Activated T-cell treated with anti-CD3 and anti-CD28 coated beads, Interleukin-2, amount 50 U/mL, for 72 hours (primary cell): ENCODE data around the gene PLXNB3. TPM values are rescaled to one million over a fixed set of nuclear protein-coding genes. Genes with fewer than 3 reads are reported as not detected.
"Not testable (repeated sequence)": the region's sequence is repeated elsewhere in the genome, so short reads cannot be mapped to it uniquely, and the experiment has no call there.

Experiments
- ATAC-seq, 2 donors: fragments of 150-1000 bp; cut with Tn5 transposase; replicated peaks in 1 of 2; 2 replicates each; pipeline ENCODE4 v1.10.0; 2021; ENCODE audit warnings: moderate library complexity in 2 of 2, mild to moderate bottlenecking in 1 of 2
- DNase-seq, 2 donors: peaks; one replicate each; pipeline ENCODE4 v3.0.0; 2021 to 2022; ENCODE audit warnings: mixed read lengths in 1 of 2
- H3K27ac Mint-ChIP-seq: one replicate; pipeline ENCODE4 v1.8.0; 2022; ENCODE audit warnings: mild to moderate bottlenecking, moderate library complexity, mixed read lengths
- H3K27me3 Mint-ChIP-seq: one replicate; pipeline ENCODE4 v1.8.0; 2022; ENCODE audit warnings: low read depth, mixed read lengths
- H3K36me3 Mint-ChIP-seq, 2 donors: one replicate each; pipeline ENCODE4 v1.8.0; 2022; ENCODE audit warnings: mixed read lengths in 2 of 2, mild to moderate bottlenecking in 1 of 2; ENCODE audit not compliant: insufficient read depth in 2 of 2
- H3K4me1 Mint-ChIP-seq: one replicate; pipeline ENCODE4 v1.8.0; 2022; ENCODE audit warnings: low read depth, mixed read lengths
- H3K4me3 Mint-ChIP-seq, 2 donors: one replicate each; pipeline ENCODE4 v1.8.0; 2022; ENCODE audit warnings: mild to moderate bottlenecking in 2 of 2, mixed read lengths in 2 of 2, moderate library complexity in 2 of 2
- H3K9me3 Mint-ChIP-seq, 2 donors: one replicate each; pipeline ENCODE4 v1.8.0; 2022; ENCODE audit warnings: mixed read lengths in 2 of 2
- total RNA-seq, 2 donors: library from RNA; stranded (reverse); gene quantifications; one replicate each; pipeline ENCODE4 v1.2.3, GENCODE V29; 2022

PLXNB3 gene
- total RNA-seq, 2 donors from 2014 or later: 0.77 to 1.7 TPM

DNA sequence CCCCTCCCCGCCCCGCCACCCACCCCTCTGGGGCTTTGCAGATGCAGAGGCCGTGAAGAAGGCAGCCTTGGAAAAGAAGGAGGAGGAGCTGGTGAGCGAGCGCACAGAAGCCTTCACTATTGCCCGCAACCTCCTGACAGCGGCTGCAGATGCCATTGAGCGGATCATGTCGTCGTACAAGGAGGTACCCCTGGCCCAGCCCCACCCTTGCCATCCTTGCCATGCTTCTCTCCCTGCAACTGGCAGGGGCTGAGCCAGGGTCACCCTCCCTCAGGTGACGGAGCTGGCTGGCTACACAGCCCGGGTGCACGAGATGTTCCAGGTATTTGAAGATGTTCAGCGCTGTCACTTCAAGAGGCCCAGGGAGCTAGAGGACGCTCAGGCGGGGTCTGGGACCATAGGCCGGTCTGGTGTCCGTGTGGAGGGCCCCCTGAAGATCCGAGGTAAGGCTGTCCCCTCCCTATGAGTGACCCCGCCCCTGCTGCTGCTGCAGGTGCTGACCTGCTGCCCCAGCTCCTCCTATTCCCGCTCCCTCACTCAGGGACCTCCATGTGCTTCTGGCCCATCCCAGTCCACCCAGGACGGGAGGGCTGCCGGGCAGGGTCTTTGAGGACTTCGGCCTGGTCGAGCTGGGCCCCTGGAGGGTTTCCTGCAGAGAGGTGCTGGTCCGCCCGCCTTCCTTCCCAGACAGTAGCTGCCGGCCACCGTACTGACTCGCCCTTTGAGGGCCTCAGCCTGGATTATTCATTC is 27.8 kb upstream of the PLXNB3 start:
- peaks cover 2 to 8% of the 10 kb centered on the region in 2 donors for H3K9me3 Mint-ChIP-seq
- peaks cover 4 to 5% of the 10 kb centered on the region in 2 donors for H3K36me3 Mint-ChIP-seq
- no peak overlapping the region for H3K27ac Mint-ChIP-seq
- DNase-seq: no peak
- H3K27me3 Mint-ChIP-seq: peaks cover 6% of the 10 kb centered on the region
- peaks cover 24% of the 10 kb centered on the region for H3K4me1 Mint-ChIP-seq
- no peak for ATAC-seq
- H3K4me3 Mint-ChIP-seq: no peak overlapping the region

GRCh38 chrX:153736871-153737441 is 27.1 kb upstream of the PLXNB3 start:
- DNase-seq: no peak
- Mint-ChIP-seq H3K9me3 (peaks cover 2 to 3% of the 10 kb centered on the region in 2 donors), H3K36me3 (peaks cover 0 to 3% of the 10 kb centered on the region in 2 donors), H3K4me3 (no peak overlapping the region), H3K27ac (no peak overlapping the region), H3K4me1 (peaks cover 17% of the 10 kb centered on the region), H3K27me3 (no peaks in the 10 kb centered on the region)
- ATAC-seq: no peak

- H3K4me3 Mint-ChIP-seq: no peak overlapping the region
- H3K36me3 Mint-ChIP-seq: peaks cover 0 to 1% of the 10 kb centered on the region in 2 donors
- H3K9me3 Mint-ChIP-seq: peaks cover 2 to 3% of the 10 kb centered on the region in 2 donors
- no peaks in the 10 kb centered on the region for H3K27me3 Mint-ChIP-seq
- peaks cover 17% of the 10 kb centered on the region for H3K4me1 Mint-ChIP-seq
- DNase-seq: no peak
- ATAC-seq: no peak
- H3K27ac Mint-ChIP-seq: no peak overlapping the region
Measured at GRCh38 chrX:153738056-153738605, 25.9 kb upstream of the PLXNB3 start.

- Mint-ChIP-seq H3K4me1 (peaks cover 17% of the 10 kb centered on the region), H3K36me3 (no peaks in the 10 kb centered on the region), H3K27me3 (peaks cover 4% of the 10 kb centered on the region), H3K4me3 (peak overlapping the region in 1 of 2 donors; percentile 55), H3K27ac (peak overlapping the region; percentile 73), H3K9me3 (peaks cover 0 to 1% of the 10 kb centered on the region in 2 donors)
- ATAC-seq (peak; percentile 59 to 85), DNase-seq (peak in 1 of 2 donors; percentile 8)
Measured at GRCh38 chrX:153739754-153740486, 24.1 kb upstream of the PLXNB3 start.

GRCh38 chrX:153740631-153741222 is 23.3 kb upstream of the PLXNB3 start:
- Mint-ChIP-seq H3K9me3 (no peaks in the 10 kb centered on the region), H3K4me3 (no peak overlapping the region)
- no peak for ATAC-seq

DNA sequence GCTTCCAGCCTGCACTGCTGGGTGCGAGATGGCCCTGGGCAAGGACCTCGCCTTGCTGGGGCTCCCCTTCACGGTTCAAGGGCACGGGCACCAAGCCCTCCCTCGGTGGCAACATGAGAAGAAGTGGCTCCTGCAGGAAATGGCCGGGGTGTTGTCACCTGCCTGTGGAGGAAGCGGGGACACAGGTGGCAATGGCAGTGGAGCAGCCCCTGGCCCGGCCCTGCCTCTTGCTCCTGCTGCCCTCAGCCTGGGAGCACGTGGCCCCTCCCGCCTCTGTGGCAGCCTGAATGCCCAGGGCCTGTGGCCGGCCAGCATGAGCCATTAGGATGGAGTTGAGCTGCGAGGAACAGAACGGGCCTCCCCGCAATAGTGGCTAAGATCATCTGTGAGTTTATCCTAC is 22.6 kb upstream of the PLXNB3 start:
- Mint-ChIP-seq H3K27ac (no peak overlapping the region), H3K27me3 (peaks cover 20% of the 10 kb centered on the region), H3K4me1 (peaks cover 8% of the 10 kb centered on the region), H3K36me3 (no peaks in the 10 kb centered on the region), H3K4me3 (no peak overlapping the region), H3K9me3 (no peaks in the 10 kb centered on the region)
- DNase-seq: no peak
- ATAC-seq: no peak

More at GRCh38 chrX:153740631-153741222, 23.3 kb upstream of the PLXNB3 start:
- Mint-ChIP-seq H3K27ac (no peak overlapping the region), H3K27me3 (peaks cover 12% of the 10 kb centered on the region), H3K36me3 (no peaks in the 10 kb centered on the region), H3K4me1 (peaks cover 9% of the 10 kb centered on the region)
- no peak for DNase-seq

DNA sequence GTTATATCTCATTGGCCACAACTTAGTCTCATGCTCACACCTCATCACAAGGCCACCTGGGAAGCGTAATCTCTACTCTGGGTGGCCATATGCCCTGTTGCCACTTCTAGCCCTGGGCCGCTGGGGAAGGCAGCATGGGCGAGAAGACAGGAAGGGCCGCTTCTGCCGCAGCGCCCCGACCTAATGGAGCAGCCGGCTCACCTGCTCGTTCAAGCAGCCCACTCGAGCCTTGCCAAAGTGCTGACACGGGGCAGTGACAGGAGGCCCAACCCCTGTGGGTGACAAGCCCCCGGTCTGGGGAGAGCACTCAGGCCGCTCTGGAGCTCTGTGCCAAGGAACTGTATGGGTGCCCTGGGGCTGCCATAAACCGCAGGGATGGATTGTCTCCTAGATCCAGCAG is 21.9 kb upstream of the PLXNB3 start:
- not testable (repeated sequence) for H3K9me3 Mint-ChIP-seq, H3K4me1 Mint-ChIP-seq

GRCh38 chrX:153742796-153743467 is 21.1 kb upstream of the PLXNB3 start:
- H3K4me1 Mint-ChIP-seq, H3K27ac Mint-ChIP-seq, H3K36me3 Mint-ChIP-seq, DNase-seq, H3K4me3 Mint-ChIP-seq, ATAC-seq, H3K9me3 Mint-ChIP-seq: not testable (repeated sequence)
- peaks cover 26% of the 10 kb centered on the region for H3K27me3 Mint-ChIP-seq

More for the DNA sequence above, 21.9 kb upstream of the PLXNB3 start:
- DNase-seq, H3K4me3 Mint-ChIP-seq, H3K27ac Mint-ChIP-seq, ATAC-seq, H3K36me3 Mint-ChIP-seq: not testable (repeated sequence)
- peaks cover 26% of the 10 kb centered on the region for H3K27me3 Mint-ChIP-seq

DNA sequence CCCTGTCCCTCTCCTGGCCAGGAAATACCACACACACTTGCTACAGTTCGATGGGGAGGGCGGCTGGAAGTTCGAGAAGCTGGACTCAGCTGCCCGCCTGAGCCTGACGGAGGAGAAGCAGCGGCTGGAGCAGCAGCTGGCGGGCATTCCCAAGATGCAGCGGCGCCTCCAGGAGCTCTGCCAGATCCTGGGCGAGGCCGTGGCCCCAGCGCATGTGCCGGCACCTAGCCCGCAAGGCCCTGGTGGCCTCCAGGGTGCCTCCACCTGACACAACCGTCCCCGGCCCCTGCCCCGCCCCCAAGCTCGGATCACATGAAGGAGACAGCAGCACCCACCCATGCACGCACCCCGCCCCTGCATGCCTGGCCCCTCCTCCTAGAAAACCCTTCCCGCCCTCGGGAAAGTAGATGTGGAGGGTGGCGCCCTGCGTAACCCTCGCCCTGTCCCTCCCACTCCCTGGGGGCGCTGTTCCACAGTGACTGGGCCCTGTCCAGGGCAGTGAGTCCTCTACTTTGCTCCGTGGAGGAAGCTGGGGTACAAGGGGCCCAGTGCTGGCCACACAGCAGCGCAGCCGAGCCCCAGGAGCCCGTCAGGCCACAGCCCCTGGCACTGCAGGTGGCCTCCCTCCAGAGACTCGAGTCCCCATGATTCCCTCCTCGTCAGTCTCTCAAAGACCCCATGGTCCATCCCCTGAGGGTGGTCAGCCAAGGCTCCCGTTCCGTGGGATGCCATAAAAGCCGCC is 20.4 kb upstream of the PLXNB3 start:
- not testable (repeated sequence) for ATAC-seq, H3K4me1 Mint-ChIP-seq, H3K4me3 Mint-ChIP-seq, H3K9me3 Mint-ChIP-seq, H3K27ac Mint-ChIP-seq, H3K36me3 Mint-ChIP-seq, DNase-seq
- peaks cover 28% of the 10 kb centered on the region for H3K27me3 Mint-ChIP-seq

- ATAC-seq: no peak
- Mint-ChIP-seq H3K27ac (no peak overlapping the region), H3K9me3 (no peaks in the 10 kb centered on the region), H3K4me1 (peaks cover 8% of the 10 kb centered on the region), H3K4me3 (no peak overlapping the region), H3K27me3 (peaks cover 36% of the 10 kb centered on the region), H3K36me3 (no peaks in the 10 kb centered on the region)
- DNase-seq: peak in 1 of 2 donors; percentile 30
Measured at GRCh38 chrX:153744210-153745066, 19.6 kb upstream of the PLXNB3 start.

DNA sequence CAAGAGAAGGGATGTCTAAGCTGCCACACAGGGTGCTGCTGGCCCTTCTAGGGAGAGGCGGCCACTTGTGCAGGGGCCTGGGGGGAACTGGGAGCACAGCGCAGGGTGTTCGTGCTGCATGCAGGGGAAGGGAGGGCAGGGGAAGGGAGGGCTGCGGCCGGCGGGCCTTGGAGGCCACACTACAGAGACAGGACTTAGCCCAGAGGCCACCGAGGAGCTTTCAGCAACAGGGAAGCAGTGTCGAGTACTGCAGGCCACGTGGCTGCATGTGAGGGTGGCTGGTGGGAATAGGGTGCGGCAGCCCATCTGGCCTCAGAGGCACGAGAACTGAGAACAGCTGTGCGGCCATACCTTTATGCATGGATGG is 19.0 kb upstream of the PLXNB3 start:
- not testable (repeated sequence) for H3K4me1 Mint-ChIP-seq, H3K36me3 Mint-ChIP-seq, DNase-seq, H3K4me3 Mint-ChIP-seq, H3K27ac Mint-ChIP-seq, ATAC-seq, H3K9me3 Mint-ChIP-seq
- peaks cover 42% of the 10 kb centered on the region for H3K27me3 Mint-ChIP-seq
